C4-2B (cell line): ENCODE results near the gene NEUROG1.

Experiments
- H3K27ac ChIP-seq: fragments of 450-650 bp; 2 replicates; pipeline ENCODE4 v1.5.1; 2017
- ZFX ChIP-seq: fragments of 450-650 bp; IDR thresholded peaks from 2 replicates; pipeline ENCODE4 v1.6.1; 2017
- TF ChIP-seq, protein P1 (sequence below): fragments of 450-650 bp; conservative IDR thresholded peaks from 2 replicates; pipeline ENCODE4 v1.5.1; 2017; ENCODE audit warnings: mild to moderate bottlenecking

NEUROG1 gene

DNA sequence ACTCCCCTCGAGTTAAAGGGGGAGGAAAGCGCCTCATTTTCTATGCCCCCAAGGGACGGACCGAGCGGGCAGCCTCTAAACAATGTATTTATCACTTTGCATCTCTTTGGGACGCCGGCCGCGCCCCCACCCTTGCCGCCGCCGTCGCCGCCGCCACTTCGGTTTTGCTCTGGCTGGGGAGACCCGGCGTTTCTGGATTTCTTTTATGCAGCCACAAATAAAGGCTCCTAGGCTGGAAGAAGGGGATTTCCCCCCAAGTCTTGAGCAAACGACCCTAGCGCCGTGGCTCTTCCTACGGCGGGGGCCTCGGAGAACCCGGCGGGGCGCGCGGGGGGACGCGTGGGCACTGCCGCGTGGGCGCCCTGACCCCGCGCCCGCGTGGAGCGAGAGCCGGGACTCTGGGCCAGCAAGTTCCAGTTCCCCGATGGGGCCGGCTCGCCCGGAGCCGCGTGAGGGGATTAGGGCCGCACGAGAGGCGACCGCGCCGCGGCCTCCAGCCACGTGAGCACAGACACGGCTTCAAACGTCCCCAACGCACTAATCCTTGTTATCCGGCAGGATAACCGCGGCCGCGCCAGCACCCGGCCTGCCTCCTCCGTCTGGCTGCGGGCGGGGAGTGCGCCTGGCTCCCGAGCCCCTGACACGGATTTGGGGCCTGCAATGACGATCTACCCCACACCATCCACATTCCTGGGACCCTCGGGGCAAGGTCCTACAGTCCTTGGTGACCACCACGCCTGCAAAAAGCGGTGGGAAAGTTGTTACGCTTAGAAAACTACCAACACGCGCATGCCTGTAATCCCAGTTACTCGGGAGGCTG is 7.9 kb upstream of the NEUROG1 start:
- no peak for TF ChIP-seq ZFX
- TF ChIP-seq, protein P1, sequence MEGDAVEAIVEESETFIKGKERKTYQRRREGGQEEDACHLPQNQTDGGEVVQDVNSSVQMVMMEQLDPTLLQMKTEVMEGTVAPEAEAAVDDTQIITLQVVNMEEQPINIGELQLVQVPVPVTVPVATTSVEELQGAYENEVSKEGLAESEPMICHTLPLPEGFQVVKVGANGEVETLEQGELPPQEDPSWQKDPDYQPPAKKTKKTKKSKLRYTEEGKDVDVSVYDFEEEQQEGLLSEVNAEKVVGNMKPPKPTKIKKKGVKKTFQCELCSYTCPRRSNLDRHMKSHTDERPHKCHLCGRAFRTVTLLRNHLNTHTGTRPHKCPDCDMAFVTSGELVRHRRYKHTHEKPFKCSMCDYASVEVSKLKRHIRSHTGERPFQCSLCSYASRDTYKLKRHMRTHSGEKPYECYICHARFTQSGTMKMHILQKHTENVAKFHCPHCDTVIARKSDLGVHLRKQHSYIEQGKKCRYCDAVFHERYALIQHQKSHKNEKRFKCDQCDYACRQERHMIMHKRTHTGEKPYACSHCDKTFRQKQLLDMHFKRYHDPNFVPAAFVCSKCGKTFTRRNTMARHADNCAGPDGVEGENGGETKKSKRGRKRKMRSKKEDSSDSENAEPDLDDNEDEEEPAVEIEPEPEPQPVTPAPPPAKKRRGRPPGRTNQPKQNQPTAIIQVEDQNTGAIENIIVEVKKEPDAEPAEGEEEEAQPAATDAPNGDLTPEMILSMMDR = no peak
- no peak overlapping the region for H3K27ac ChIP-seq

GRCh38 chr5:135543001-135543484 is 7.3 kb upstream of the NEUROG1 start:
- H3K27ac ChIP-seq = no peak overlapping the region
- no peak for TF ChIP-seq ZFX
- TF ChIP-seq, protein P1 = no peak

DNA sequence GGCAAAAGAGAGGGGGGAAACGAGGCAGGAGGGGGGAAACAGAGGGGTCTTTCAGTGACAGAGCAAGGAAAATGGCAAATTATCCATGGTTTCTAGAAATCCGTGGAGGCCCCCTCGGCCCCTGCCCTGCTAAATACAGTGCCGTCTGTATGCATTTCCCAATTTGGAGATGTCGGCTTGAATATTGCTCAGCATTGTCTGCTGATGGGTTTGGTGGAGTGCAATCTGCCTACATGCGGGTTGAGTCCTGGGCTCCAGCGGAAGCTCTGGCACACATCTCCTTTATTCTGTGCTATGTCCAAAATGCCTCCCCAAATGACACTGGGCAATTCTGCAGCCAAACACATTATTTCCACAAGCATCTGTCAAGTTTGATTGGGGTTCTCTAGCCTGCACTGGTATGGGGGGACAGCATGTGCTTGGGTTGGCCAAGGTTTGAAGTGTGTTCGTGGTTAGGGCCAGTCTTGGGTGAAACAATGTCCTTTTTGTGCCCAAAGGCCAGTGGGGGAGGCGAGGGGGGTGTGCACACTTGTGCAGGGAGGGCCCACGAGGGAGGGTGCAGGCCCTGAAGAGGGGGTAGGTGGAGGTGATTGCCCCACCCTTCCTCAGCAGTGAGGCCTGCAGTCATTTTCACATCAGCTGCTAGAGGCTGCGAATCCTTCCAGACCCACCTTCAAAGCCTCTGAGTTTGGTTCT is 6.2 kb upstream of the NEUROG1 start:
- TF ChIP-seq, protein P1 = no peak
- no peak for TF ChIP-seq ZFX
- H3K27ac ChIP-seq = no peak overlapping the region

- no peak overlapping the region for H3K27ac ChIP-seq
- TF ChIP-seq, protein P1 = no peak
- TF ChIP-seq ZFX = no peak
Measured at GRCh38 chr5:135539430-135540005, 3.8 kb upstream of the NEUROG1 start.

GRCh38 chr5:135538261-135538660 is 2.5 kb upstream of the NEUROG1 start:
- no peak for TF ChIP-seq ZFX
- TF ChIP-seq, protein P1 = no peak

GRCh38 chr5:135537745-135538144 is 2.0 kb upstream of the NEUROG1 start:
- TF ChIP-seq ZFX = no peak
- TF ChIP-seq, protein P1 = no peak

More at GRCh38 chr5:135538261-135538660, 2.5 kb upstream of the NEUROG1 start:
- H3K27ac ChIP-seq = no peak overlapping the region

DNA sequence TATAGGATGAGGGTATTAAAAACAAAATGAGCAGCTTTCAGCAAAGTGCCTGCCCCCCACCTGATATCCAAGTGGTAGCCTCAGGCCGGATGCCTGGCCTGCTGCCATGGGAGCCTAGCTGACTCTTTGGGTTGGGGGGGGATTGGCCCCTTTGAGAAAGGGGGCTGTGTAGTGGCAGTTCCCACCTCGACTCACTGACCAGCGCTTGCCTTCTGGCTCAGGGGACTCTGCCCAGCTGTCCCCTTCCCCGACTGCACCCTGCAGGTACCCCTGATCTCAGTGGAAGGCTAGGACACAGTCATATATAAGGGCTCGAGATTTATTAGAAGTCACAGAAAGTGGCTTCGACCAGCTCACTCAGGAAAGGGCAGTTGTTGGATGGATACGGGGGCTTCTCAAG is 1.5 kb upstream of the NEUROG1 start:
- no peak overlapping the region for H3K27ac ChIP-seq
- TF ChIP-seq, protein P1 = no peak
- no peak for TF ChIP-seq ZFX

More at GRCh38 chr5:135537745-135538144, 2.0 kb upstream of the NEUROG1 start:
- H3K27ac ChIP-seq = no peak overlapping the region
